Peyer's patch (tissue), 4 donors: ENCODE measurements around the gene PNPLA3. TPM values are rescaled to one million over a fixed set of nuclear protein-coding genes. Genes with fewer than 3 reads are reported as not detected.
A peak's percentile ranks its signal among the peaks of the same experiment; 100 is the strongest.

ENCODE experiments used
- DNase-seq, 3 donors: peaks; one replicate each; pipeline ENCODE4 v3.0.0-alpha.2; 2017 to 2019
- H3K27ac ChIP-seq, 4 donors: fragments of 200-600 bp; sonication (generic); one replicate each; pipeline ENCODE4 v1.5.1; 2016 to 2019
- H3K27me3 ChIP-seq, 2 donors: fragments of 200-600 bp; sonication (generic); one replicate each; pipeline ENCODE4 v1.5.1; 2019
- H3K36me3 ChIP-seq, 3 donors: fragments of 200-600 bp; sonication (generic); one replicate each; pipeline ENCODE4 v1.5.1; 2016 to 2019
- H3K4me1 ChIP-seq, 4 donors: fragments of 200-600 bp; sonication (generic); one replicate each; pipeline ENCODE4 v1.5.1; 2016 to 2019
- H3K4me3 ChIP-seq, 4 donors: fragments of 200-600 bp; sonication (generic); 1 replicate in 3 of 4; 2 replicates in 1 of 4; pipeline ENCODE4 v1.5.1; 2016 to 2019; ENCODE audit warnings: mild to moderate bottlenecking in 1 of 4
- H3K9me3 ChIP-seq, 4 donors: fragments of 200-600 bp; sonication (generic); one replicate each; pipeline ENCODE4 v1.5.1; 2016 to 2019; ENCODE audit warnings: mild to moderate bottlenecking in 1 of 4
- CTCF ChIP-seq, 6 experiments: fragments of 450-650 bp in 4 of 6; fragments of 200-600 bp in 2 of 6; sonication (generic) in 1 of 6; IDR thresholded peaks; one replicate each; pipeline ENCODE4 v1.5.1; 2017 to 2019; ENCODE audit warnings: antibody characterized with exemption in 6 of 6, mild to moderate bottlenecking in 3 of 6, moderate library complexity in 1 of 6
- POLR2A ChIP-seq, 2 donors: fragments of 450-650 bp; IDR thresholded peaks; one replicate each; pipeline ENCODE4 v1.5.1; 2017; ENCODE audit warnings: antibody characterized with exemption in 2 of 2, mild to moderate bottlenecking in 2 of 2, moderate library complexity in 2 of 2
- total RNA-seq, 4 donors: library from RNA; depleted of rRNA; stranded (reverse); fragments of >200 nt; gene quantifications; one replicate each; pipeline ENCODE4 v1.1.0, GENCODE V29; 2016

Gene PNPLA3
- total RNA-seq, 4 donors from 2014 or later = 0.80 to 6.6 (median 2.5) TPM

- Histone ChIP-seq H3K9me3 (peaks cover 0 to 8% (median 0%) of the 10 kb centered on the region in 4 donors), H3K4me1 (peaks cover 0 to 7% (median 3%) of the 10 kb centered on the region in 4 donors), H3K4me3 (no peak overlapping the region), H3K27me3 (no peaks in the 10 kb centered on the region), H3K36me3 (no peaks in the 10 kb centered on the region), H3K27ac (no peak overlapping the region)
- TF ChIP-seq POLR2A (IDR thresholded peaks at IDR 0.05) (no peak), CTCF (IDR thresholded peaks at IDR 0.05) (no peak)
- no peak for DNase-seq
Measured at GRCh38 chr22:43921370-43921769, 2.2 kb upstream of the PNPLA3 start.

GRCh38 chr22:43922123-43922522 is 1.5 kb upstream of the PNPLA3 start:
- Histone ChIP-seq H3K9me3 (peaks cover 0 to 8% (median 0%) of the 10 kb centered on the region in 4 donors), H3K27me3 (no peaks in the 10 kb centered on the region), H3K4me1 (peaks cover 0 to 7% (median 3%) of the 10 kb centered on the region in 4 donors), H3K4me3 (no peak overlapping the region), H3K36me3 (no peaks in the 10 kb centered on the region), H3K27ac (no peak overlapping the region)
- DNase-seq = no peak
- TF ChIP-seq POLR2A (IDR thresholded peaks at IDR 0.05) = no peak
- no peak for TF ChIP-seq CTCF (IDR thresholded peaks at IDR 0.05)

- Histone ChIP-seq H3K27me3 (no peaks in the 10 kb centered on the region), H3K4me3 (peak overlapping the region; percentile 37 to 71 (median 58)), H3K36me3 (no peaks in the 10 kb centered on the region), H3K9me3 (peaks cover 0 to 8% (median 0%) of the 10 kb centered on the region in 4 donors), H3K4me1 (peaks cover 0 to 7% (median 3%) of the 10 kb centered on the region in 4 donors), H3K27ac (peak overlapping the region in 1 of 4 donors; percentile 38)
- DNase-seq = no peak
- TF ChIP-seq POLR2A (IDR thresholded peaks at IDR 0.05) (no peak), CTCF (IDR thresholded peaks at IDR 0.05) (no peak)
Measured at GRCh38 chr22:43923191-43923590, 414 bp upstream of the PNPLA3 start.

- H3K4me3 ChIP-seq = peak overlapping the region in 2 of 4 donors; percentile 11 to 59
- peaks cover 0 to 7% (median 3%) of the 10 kb centered on the region in 4 donors for H3K4me1 ChIP-seq
- TF ChIP-seq CTCF (IDR thresholded peaks at IDR 0.05) = no peak
- TF ChIP-seq POLR2A (IDR thresholded peaks at IDR 0.05) = no peak
- no peaks in the 10 kb centered on the region for H3K36me3 ChIP-seq
- DNase-seq = no peak
- H3K27ac ChIP-seq = peak overlapping the region in 1 of 4 donors; percentile 0
- no peaks in the 10 kb centered on the region for H3K27me3 ChIP-seq
- H3K9me3 ChIP-seq = peaks cover 0 to 8% (median 0%) of the 10 kb centered on the region in 4 donors
Measured at GRCh38 chr22:43924877-43925276, 1.3 kb downstream of the PNPLA3 start.

- TF ChIP-seq CTCF (IDR thresholded peaks at IDR 0.05) = no peak
- no peak for TF ChIP-seq POLR2A (IDR thresholded peaks at IDR 0.05)
- peak overlapping the region in 1 of 4 donors; percentile 0 for H3K27ac ChIP-seq
- peak in 1 of 3 donors; percentile 62 for DNase-seq
Measured at GRCh38 chr22:43925433-43926348, 2.1 kb downstream of the PNPLA3 start.

More at GRCh38 chr22:43925433-43926348, 2.1 kb downstream of the PNPLA3 start:
- no peak overlapping the region for H3K4me3 ChIP-seq
- no peaks in the 10 kb centered on the region for H3K36me3 ChIP-seq
- no peaks in the 10 kb centered on the region for H3K27me3 ChIP-seq
- peaks cover 0 to 7% (median 3%) of the 10 kb centered on the region in 4 donors for H3K4me1 ChIP-seq
- peaks cover 0 to 8% (median 0%) of the 10 kb centered on the region in 4 donors for H3K9me3 ChIP-seq
